ENCODE results near the gene TMEM178B.

The TMEM178B gene

GRCh38 chr7:141349804-141350203, 275.9 kb downstream of the TMEM178B start:
- no peak for DNase-seq (ENCODE audit: low read depth in 3 of 3, low spot score in 1 of 3)

DNA sequence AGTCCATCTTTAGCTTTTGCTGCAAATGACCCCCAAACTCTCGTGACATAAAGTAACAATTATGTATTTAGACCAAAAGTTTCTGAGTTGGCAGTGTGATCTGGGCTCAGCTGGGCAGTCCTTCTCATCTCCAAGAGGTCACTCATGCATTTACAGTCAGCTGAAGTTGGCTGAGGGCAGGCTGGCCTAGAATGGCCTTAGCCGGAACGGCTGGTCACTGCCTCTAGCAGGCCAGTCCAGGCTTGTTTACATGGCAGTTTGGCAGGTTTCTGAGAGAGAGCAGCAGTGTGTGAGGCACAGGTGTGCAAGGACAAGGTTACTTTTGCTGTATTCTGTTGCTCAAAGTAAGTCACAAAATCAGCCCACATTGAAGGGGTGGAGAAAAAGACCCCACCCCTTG, 277.3 kb downstream of the TMEM178B start:
- DNase-seq (ENCODE audit: low read depth in 3 of 3, low spot score in 1 of 3), result no peak

DNA sequence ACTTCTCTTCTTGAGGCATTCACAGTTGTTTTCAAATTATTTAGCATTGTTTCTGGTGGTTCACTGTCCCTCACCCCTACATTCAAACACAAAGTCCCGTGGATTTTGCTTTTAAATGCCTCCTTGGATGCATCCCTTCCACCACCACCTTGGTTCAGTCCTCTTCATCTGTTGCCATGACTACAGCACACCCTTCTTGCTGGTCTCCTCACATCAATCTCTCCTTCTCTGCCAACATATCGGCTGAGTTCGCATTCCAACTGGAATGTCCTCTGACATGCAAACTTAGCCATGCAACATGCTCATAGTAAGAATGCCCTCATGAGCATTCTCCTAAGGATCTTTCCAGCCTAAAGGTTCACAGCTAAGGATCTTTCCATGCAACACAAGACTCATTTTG, 279.1 kb downstream of the TMEM178B start:
- DNase-seq (ENCODE audit: low read depth in 3 of 3, low spot score in 1 of 3), result no peak

DNA sequence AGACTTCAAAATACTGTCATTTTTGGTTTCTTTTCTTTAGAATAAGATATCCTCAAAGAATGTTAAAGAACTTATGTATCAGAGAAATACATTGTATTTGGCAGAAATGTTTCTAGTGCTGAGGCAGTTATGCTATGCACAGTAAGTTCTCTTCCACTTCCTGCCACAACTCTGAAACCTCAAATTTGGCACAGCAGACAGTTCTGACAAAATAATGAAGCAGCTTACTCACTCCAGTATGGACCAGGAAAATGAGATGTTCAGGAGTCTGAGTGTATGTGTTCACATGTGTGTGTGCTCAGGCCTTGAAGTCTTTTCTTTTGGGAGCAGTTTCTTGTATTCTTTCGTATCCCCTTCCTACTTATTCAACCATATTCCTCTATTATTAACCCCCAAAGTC, 280.4 kb downstream of the TMEM178B start:
- DNase-seq (ENCODE audit: low read depth in 3 of 3, low spot score in 1 of 3), result no peak

DNA sequence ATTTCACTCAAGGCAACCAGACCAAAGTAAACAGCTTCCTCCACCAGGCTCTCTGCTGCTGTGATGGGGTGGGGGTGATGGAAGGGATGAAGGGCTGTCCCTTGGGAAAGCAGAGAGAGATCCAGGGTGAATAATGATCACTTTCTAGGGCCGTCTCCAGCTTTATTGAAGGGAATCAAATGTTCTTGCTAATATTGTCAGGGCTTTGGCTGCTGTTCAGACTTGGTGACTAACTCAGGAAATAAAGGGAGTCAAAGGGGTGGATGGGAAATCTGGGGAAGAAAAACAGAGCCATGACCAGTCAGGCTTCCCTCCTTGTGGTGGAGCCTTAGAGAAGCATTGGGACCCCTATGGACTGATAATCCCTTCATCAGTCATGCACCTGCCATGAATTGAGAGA, 281.2 kb downstream of the TMEM178B start:
- DNase-seq (ENCODE audit: low read depth in 3 of 3, low spot score in 1 of 3), result no peak

DNA sequence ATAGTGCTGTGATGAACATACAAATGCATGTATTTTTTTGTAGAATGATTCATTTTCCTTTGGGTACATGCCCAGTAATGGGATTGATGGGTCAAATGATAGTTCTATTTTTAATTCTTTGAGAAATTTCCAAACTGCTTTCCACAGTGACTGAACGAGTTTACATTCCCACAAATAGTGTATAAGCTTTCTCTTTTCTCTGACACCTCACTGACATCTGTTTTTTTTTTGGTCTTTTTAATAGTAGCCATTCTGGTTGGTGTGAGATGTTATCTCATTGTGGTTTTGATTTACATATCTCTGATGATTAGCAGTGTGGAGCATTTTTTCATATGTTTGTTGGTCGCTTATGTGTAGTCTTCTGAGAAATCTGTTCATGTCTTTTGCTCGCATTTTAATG, 282.3 kb downstream of the TMEM178B start:
- no peak for DNase-seq (ENCODE audit: low read depth in 3 of 3, low spot score in 1 of 3)

DNA sequence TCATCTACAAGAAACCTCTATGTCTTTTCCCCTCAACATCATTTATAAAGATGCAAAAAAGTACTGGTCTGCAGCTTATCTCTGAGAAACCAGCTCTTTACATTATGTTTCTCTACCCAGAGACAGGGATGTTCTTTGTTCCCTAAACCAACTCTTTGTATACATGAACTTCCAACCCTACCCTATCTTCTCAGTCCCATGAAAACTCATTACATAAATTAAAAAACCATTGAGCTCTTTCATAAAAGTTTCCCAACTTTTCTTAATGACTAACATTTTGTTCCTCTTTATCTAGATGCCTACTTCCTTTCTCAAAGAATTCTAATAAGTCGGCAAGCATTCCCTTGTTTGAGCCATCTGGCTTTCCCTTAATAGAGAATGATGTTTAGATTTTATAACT, 284.5 kb downstream of the TMEM178B start:
- no peak for DNase-seq (ENCODE audit: low read depth in 3 of 3, low spot score in 1 of 3)

DNA sequence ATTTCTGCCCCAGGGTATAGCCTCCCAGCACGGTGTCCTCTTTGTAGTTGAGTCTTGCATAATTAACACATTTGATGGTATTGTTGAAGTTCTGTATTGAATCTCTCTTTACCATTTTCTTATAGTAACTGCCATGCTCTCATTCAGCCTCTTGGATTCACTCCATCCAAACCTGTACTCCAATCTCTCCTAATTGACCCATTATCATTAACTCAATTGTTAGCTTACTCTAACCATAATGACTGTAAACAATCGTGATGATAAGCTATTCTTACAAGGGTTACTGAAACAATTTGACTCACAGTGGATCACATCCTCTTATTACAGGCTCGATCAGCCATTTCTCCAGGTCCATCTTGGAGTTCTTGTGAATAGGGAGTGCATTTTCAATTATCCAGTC, 285.4 kb downstream of the TMEM178B start:
- no peak for DNase-seq (ENCODE audit: low read depth in 3 of 3, low spot score in 1 of 3)

GRCh38 chr7:141359740-141360415, 286.0 kb downstream of the TMEM178B start:
- DNase-seq (ENCODE audit: low read depth in 3 of 3, low spot score in 1 of 3), result no peak

GRCh38 chr7:141360416-141360760, 286.5 kb downstream of the TMEM178B start:
- DNase-seq (ENCODE audit: low read depth in 3 of 3, low spot score in 1 of 3), result no peak

GRCh38 chr7:141360803-141361202, 286.9 kb downstream of the TMEM178B start:
- no peak for DNase-seq (ENCODE audit: low read depth in 3 of 3, low spot score in 1 of 3)

GRCh38 chr7:141361479-141361878, 287.6 kb downstream of the TMEM178B start:
- DNase-seq (ENCODE audit: low read depth in 3 of 3, low spot score in 1 of 3), result no peak

GRCh38 chr7:141361960-141362359, 288.1 kb downstream of the TMEM178B start:
- no peak for DNase-seq (ENCODE audit: low read depth in 3 of 3, low spot score in 1 of 3)

- no peak for DNase-seq (ENCODE audit: low read depth in 3 of 3, low spot score in 1 of 3)
Observed at GRCh38 chr7:141362580-141363435, 288.9 kb downstream of the TMEM178B start.

- no peak for DNase-seq (ENCODE audit: low read depth in 3 of 3, low spot score in 1 of 3)
Observed at GRCh38 chr7:141363748-141364147, 289.9 kb downstream of the TMEM178B start.

DNA sequence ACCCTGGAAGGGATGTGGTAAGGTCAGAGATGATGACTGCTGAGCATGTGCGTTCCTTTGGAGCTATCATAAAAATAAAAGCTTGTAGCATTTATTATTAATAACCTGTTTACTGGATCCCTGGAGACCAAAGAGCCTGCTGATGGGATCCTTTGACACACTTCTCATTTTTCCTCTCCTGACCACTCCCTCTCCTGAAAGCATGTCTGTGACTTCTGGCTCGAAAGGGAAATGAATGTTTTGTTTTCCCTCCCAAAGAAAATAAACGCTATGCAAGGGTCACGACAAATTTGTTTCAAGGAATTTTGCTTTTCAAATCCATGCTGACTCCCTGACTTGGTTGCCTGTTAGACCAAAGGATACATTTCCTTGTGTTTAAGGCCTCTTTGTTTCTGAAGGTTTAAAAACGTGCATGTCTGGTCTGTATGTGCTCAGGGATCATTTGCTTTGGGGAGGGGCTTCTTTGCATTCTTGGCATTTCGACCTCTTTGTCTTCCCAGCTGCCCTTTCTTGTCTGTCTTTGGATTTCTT, 292.3 kb downstream of the TMEM178B start:
- DNase-seq (ENCODE audit: low read depth in 3 of 3, low spot score in 1 of 3), result no peak

DNA sequence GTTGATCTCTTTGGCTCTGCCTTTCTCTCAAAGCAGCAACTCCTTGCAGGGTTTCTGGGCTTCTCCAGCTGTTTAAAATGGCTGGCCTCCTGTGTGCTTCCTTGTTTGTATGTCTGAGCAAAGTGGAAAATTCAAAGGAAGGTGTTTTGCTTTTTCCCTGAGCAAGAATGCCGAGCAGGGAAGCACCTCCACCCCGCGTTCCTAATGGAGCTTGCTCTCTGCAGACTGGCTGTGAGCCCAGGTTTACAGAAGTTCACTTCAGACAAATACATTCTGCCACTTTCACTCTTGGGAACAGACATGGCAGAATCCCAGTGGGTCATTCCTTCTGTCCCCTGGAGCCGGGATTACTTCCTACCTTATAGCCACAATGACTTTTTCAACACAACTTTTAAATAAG, 295.6 kb downstream of the TMEM178B start:
- no peak for DNase-seq (ENCODE audit: low read depth in 3 of 3, low spot score in 1 of 3)

- no peak for DNase-seq (ENCODE audit: low read depth in 3 of 3, low spot score in 1 of 3)
Observed at GRCh38 chr7:141370178-141370577, 296.3 kb downstream of the TMEM178B start.

DNA sequence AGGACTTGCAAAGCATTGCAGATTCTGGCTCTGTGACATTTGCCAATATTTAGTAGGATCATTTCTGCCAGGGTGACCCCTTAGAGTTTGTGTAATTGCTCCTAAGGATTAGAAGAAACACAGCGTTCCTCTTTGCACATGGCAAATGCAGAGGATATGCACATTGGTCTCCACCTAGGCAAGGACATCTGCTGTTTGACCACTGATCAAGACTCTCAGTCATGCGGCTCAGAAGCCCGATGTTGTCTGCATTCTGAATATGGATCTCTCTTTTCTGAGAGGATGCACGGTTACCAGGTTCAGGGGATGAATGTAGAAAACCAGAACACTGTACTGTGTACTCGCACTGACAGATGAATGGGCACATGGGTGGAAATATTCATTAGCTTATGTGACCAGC, 296.8 kb downstream of the TMEM178B start:
- no peak for DNase-seq (ENCODE audit: low read depth in 3 of 3, low spot score in 1 of 3)

- no peak for DNase-seq (ENCODE audit: low read depth in 3 of 3, low spot score in 1 of 3)
Observed at GRCh38 chr7:141374425-141374824, 300.6 kb downstream of the TMEM178B start.

- DNase-seq (ENCODE audit: low read depth in 3 of 3, low spot score in 1 of 3), result no peak
Observed at GRCh38 chr7:141375442-141375841, 301.6 kb downstream of the TMEM178B start.

GRCh38 chr7:141377906-141378305, 304.0 kb downstream of the TMEM178B start:
- no peak for DNase-seq (ENCODE audit: low read depth in 3 of 3, low spot score in 1 of 3)

All from stimulated activated CD4-positive, alpha-beta T cell treated with anti-CD3 and anti-CD28 coated beads, TNF-alpha, amount 100 ng/mL, for 1 hour (primary cell).